Measurements from ENCODE around the gene PAX5.

GRCh38 chr9:36939214-36939613 lies 94.9 kb downstream of the PAX5 start:
- TF ChIP-seq CTCF (conservative IDR thresholded peaks at IDR 0.05) = no peak
- TF ChIP-seq ZFX (IDR thresholded peaks at IDR 0.05) = no peak
